HG02623 (cell line): ENCODE data around the gene CCL11.
"Not testable (repeated sequence)": the region's sequence is repeated elsewhere in the genome, so short reads cannot be mapped to it uniquely, and the experiment has no call there.

ENCODE experiments used
- ATAC-seq: cut with Tn5 transposase; IDR thresholded peaks from one replicate; pipeline ENCODE4 v1.9.1; 2021; ENCODE audit warnings: moderate library complexity; ENCODE audit not compliant: unreplicated experiment

The CCL11 gene

DNA sequence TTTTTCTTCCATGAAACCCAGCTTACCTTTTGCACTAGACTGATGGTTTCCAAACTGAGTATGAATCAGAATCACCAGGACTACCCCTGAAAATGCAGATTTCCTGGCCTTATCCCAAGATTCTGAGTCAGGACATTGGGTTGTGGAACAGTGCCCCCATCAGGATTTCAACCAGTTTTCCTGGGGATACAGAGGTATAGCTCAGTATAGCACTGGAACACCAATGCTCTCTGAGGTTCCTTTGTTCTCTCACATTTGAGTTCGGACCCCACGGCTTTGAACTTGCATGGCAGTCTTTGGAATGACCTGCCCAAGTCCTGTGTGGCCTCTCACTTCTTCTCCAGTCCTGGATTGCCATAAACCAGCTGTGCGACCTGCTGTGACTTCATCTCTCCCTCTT lies 20.9 kb downstream of the CCL11 start:
- ATAC-seq = no peak

DNA sequence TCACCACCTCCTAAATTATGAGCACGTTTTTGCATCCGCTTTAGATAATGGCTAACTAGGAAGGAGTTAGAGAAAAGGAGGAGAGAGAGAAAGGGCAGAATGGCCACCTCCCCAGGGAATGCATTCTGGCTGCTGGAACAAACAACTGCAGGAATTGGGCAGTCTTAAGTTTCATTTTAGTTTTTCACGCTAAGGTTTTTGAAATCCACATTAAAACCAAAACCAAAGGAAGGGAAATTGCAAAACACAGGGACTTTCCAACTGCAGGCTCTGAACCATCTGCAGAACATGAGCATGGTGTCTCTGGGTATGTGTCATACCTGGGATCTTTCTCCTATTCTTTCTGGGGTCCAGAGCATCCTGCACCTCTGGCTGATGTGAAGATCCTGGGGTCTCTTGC lies 21.6 kb downstream of the CCL11 start:
- ATAC-seq = no peak

DNA sequence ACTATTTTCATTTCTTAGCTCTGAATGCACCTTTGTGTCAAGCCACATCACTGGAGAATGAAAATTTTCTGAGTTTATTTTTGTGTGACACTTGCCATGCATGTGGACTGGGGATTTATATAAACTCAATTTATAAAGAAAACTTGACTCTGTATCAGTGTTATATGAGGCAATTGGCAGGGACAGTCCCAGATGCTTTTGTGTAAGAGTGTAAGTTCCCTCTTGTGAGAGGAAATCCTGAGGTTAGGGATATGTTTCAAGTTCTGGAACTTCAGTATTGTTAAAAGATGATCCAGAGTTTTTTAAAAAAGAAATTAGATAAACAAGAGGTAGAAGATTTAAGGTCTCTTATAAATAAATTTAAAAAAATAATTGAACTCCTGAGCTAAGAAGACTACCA lies 22.8 kb downstream of the CCL11 start:
- ATAC-seq = no peak

- ATAC-seq = no peak
Observed at GRCh38 chr17:34311291-34311690, 25.7 kb downstream of the CCL11 start.

DNA sequence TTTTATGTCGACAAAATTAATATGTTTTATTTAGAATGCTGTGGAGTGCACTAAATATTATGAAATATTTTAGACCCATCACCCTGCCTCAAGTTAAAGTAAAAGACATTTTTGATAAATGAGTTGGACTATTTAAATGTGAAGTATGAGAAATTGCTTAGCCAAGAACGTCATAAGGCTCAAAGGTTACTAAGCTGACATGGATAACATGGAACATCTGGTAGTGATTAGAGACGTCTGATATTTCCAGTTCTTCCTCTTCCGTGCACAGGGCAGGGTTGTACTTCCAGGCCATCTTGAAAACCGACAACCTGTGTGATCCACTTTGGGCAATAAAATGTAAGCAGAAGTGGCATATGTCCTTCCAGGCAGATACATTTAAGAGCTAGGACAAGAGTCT lies 26.5 kb downstream of the CCL11 start:
- no peak for ATAC-seq

DNA sequence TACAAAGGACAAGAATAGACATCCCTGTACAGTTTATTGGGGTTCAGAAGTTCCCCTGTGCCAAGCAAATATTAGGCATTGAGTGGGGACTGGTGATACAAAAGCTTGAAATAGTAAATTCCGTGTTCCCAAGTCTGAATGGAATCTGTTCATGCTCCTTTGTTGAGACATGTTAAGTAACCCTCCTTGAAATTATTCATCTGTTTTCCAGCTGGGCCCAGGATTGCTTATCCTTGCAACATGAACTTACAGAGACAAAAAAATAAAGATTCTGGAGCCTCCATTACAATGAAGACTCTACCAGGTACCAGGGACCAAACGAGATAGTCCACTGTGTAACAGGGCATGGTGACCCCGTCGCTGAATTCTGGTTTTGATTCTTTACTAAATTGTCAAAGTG lies 27.6 kb downstream of the CCL11 start:
- no peak for ATAC-seq

DNA sequence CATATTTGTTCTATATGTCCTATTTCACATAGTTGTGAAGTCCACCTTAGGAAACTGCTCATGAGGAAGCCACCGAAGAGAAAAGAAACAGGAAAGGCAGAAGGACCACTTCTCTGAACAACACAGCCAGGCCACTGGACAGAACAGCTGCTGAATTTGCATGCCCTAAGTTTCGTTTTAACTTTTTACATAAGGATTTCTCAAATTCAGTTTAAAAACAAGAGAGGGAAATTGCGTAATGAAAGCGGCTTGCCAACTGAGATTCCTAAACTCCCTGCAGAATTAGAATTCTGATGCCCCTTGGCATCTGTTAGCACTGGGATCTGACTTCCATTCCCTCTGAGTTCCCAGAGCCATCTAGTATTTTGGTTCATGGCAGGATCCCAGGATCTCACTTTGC lies 28.7 kb downstream of the CCL11 start:
- ATAC-seq = no peak

DNA sequence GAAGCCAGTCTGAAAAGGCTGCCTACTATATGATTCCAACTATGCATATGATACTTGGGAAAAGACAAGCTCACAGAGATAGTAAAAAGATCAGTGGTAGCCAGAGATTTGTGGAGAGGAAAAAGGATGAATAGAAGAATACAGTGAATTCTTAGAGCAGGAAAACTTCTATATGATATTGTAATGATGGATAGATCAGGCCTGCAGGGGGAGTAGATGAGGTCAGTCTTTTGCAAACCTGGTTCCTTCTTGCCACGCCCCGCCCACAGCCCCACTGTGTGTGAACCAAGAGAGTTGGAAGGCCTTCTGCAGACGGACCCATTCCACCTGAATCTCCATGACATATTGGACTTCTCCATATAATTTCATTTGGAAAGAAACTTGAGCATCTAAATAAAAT lies 32.9 kb downstream of the CCL11 start:
- ATAC-seq = no peak

GRCh38 chr17:34319039-34319483 lies 33.5 kb downstream of the CCL11 start, which contains the start of gene CCL8:
Gene CCL8 (plus strand): TSS chr17:34319435. CDS start chr17:34319502, 67 bp downstream.
- ATAC-seq = no peak

DNA sequence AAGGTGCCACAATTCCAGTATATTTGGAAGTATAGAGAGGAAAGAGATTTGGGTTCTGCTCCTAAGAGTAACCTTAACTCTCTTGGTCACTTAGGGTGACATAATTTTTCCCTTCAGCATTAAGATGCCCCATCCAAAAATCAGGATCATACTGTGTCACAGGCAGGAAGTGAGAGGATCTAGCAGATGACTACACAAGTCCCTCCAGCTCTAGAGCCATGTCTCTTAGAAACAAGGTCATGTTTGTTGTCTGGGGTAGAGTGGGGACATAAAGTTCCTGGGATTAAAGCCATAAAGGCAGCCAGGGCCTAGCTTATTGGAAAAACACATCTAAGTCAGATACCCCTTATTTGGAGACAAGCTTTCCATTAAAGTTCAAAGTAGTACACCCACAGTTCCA lies 36.4 kb downstream of the CCL11 start:
- ATAC-seq = no peak

GRCh38 chr17:34327580-34327979 lies 42.0 kb downstream of the CCL11 start:
- not testable (repeated sequence) for ATAC-seq

DNA sequence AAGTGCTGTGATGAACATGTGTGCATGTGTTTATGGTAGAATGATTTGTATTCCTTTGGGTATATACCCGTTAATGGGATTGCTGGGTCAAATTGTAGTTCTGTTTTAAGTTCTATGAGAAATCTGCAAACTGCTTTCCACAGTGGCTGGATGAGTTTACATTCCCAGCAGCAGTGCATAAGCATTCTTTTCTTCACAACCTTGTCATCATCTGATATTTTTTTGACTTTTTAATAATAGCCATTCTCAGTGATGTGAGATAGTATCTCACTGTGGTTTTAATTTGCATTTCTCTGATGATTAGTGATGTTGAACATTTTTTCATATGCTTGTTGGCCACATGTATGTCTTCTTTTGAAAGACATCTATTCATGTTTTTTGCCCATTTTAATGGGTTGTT lies 52.2 kb downstream of the CCL11 start:
- no peak for ATAC-seq
